CD4-positive, alpha-beta T cell treated with Interleukin-4 for 4 hours (primary cell): Measurements from ENCODE around the gene PARP12.

Source experiments
- DNase-seq: peaks from one replicate; pipeline ENCODE4 v3.0.0-alpha.2; 2020

Gene PARP12

GRCh38 chr7:140059273-140060242, 3.2 kb downstream of the PARP12 start:
- peak; percentile 71 for DNase-seq

GRCh38 chr7:140058517-140058916, 4.2 kb downstream of the PARP12 start:
- peak; percentile 25 for DNase-seq

GRCh38 chr7:140057143-140057535, 5.6 kb downstream of the PARP12 start:
- no peak for DNase-seq

GRCh38 chr7:140056431-140057142, 6.2 kb downstream of the PARP12 start:
- no peak for DNase-seq

GRCh38 chr7:140055833-140056232, 6.9 kb downstream of the PARP12 start:
- no peak for DNase-seq

- no peak for DNase-seq
Measured at GRCh38 chr7:140054751-140055150, 8.0 kb downstream of the PARP12 start.

GRCh38 chr7:140053812-140054539, 8.8 kb downstream of the PARP12 start:
- peak; percentile 21 for DNase-seq

- no peak for DNase-seq
Measured at GRCh38 chr7:140051820-140052219, 10.9 kb downstream of the PARP12 start.

GRCh38 chr7:140050100-140050499, 12.7 kb downstream of the PARP12 start:
- no peak for DNase-seq

- DNase-seq: no peak
Measured at GRCh38 chr7:140049339-140050024, 13.3 kb downstream of the PARP12 start.

GRCh38 chr7:140048989-140049338, 13.8 kb downstream of the PARP12 start:
- no peak for DNase-seq

GRCh38 chr7:140048138-140048537, 14.6 kb downstream of the PARP12 start:
- DNase-seq: no peak

GRCh38 chr7:140047197-140047596, 15.6 kb downstream of the PARP12 start:
- DNase-seq: no peak

GRCh38 chr7:140045697-140046096, 17.1 kb downstream of the PARP12 start:
- DNase-seq: no peak

GRCh38 chr7:140044251-140044650, 18.5 kb downstream of the PARP12 start:
- no peak for DNase-seq

GRCh38 chr7:140042386-140042670, 20.4 kb downstream of the PARP12 start:
- no peak for DNase-seq

GRCh38 chr7:140041659-140042385, 20.9 kb downstream of the PARP12 start:
- no peak for DNase-seq

- no peak for DNase-seq
Measured at GRCh38 chr7:140039896-140040295, 22.9 kb downstream of the PARP12 start.

GRCh38 chr7:140039066-140039465, 23.7 kb downstream of the PARP12 start:
- no peak for DNase-seq

- peak; percentile 34 for DNase-seq
Measured at GRCh38 chr7:140036224-140036962, 26.4 kb downstream of the PARP12 start.

GRCh38 chr7:140035400-140036223, 27.1 kb downstream of the PARP12 start:
- no peak for DNase-seq
